CD4-positive, alpha-beta T cell treated with Interleukin-10 for 1 hour (primary cell): ENCODE data around the gene C12orf75.
A peak's percentile ranks its signal among the peaks of the same experiment; 100 is the strongest.
"Not testable (repeated sequence)": the region's sequence is repeated elsewhere in the genome, so short reads cannot be mapped to it uniquely, and the experiment has no call there.

Source experiments
- DNase-seq: peaks from one replicate; pipeline ENCODE4 v3.0.0-alpha.2; 2020

Gene C12orf75

DNA sequence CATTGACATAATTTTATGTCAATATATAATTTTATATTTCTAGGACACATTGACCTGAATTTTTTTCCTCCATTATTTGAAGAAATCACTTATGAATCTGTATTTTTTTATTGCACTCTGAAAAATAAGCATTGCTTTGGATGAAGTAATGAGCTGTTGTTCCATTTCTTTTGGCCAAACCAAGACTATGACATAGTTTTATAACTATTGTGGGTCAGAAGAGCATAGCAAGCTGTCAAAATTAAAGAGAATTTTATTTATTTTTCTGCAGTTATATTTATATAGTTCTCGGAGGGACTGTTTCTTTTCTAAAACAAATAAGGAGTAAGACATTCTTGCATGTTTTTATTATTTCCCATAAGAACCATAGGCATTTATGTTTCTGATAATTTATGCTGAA is 8.5 kb downstream of the C12orf75 start:
- no peak for DNase-seq

DNA sequence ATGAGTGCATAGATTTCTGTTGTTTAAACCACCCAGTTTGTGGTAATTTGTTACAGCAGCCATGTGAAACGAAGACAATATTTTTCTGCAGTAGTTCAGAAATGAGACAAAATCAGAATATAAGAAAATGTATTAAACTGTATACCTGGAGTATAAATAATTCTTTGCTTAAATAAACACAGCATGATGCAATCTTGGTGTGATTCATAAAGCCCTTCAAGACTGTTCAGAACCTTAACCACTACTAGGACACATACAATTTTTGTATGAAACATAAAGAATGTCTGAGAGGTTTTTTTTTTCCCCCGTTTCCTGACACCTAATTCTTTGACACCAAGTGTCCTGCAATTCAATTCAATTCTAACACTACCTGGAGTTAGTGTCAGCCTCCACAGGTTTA is 10.5 kb downstream of the C12orf75 start:
- DNase-seq: no peak

DNA sequence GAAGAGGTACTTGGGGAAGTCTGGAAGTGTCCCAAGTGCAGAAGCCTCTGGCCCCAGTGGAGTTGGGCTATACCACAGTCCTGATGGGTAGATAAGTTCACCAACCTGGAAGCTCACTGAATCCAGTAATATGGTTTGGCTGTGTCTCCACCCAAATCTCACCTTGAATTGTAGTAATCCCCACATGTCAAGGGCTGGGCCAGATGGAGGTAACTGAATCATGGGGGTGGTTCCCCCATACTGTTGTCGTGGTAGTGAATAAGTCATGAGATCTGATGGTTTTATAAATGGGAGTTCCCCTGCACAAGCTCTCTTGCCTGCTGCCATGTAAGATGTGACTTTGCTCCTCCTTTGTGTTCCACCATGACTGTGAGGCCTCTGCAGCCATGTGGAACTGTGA is 11.1 kb downstream of the C12orf75 start:
- not testable (repeated sequence) for DNase-seq

DNA sequence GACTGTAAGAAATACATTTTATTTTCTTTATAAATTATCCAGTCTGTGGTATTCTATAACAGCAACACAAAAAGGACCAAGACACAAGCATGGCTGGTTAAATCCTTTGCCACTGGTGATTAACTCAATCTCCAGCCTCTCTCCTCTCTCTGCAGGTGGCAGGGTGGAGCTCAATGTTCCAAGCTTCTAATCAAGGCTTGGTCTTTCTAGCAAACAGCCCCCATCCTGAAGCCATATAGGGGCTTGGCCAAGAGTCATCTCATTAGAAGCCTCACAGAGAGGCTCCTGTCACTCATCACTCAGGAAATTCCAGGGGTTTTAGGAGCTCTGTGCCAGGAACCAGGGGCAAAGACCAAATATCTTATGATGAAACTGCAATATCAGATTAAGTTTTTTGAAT is 12.0 kb downstream of the C12orf75 start:
- no peak for DNase-seq

DNA sequence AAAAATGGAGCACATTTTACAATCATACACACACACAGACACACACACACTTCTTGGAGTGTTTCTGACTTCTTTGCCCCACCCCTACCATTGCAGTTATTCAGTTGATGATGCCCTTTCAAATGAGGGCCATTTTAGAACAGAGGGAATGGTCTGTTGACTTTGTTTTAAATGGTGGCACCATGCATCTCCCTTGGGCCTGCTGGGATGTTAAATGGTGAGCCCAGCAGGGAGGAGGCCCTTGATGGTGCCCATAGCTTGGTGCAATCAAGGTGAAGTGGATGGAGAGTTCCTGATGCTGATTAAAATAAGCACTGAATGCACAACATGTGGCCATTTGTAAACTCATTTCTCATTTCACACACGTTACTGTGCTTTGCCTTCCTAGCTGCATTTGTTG is 13.3 kb downstream of the C12orf75 start:
- DNase-seq: no peak

DNA sequence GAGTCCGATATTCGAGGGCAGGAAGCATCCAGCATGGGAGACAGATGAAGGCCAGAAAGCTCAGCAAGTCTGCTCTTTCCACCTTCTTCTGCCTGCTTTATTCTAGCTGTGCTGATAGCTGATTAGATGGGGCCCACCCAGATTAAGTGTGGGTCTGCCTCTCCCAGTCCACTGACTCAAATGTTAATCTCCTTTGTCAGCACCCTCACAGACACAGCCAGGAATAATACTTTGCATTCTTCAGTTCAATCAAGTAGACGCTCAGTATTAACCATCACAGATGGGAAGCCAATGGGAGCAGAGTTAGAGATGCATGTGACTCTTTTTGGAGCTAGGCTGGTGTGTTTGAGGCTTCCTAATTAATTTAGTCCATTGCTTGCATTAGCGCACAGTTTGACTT is 17.0 kb downstream of the C12orf75 start:
- no peak for DNase-seq

DNA sequence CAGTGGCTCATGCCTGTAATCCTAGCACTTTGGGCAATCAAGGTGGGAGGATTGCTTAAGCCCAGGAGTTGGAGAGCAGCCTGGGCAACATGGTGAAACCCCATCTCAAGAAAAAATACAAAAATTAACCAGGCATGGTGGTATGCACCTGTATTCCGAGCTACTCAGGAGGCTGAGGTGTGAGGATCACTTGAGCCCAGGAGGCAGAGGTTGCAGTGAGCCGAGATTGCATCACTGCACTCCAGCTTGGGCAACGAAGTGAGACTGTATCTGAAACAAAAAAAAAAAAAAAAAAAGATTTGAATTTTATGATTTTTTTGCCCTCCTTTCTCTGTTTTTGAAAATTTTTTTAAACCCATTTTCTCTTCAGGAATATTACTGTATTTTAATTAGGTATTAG is 17.7 kb downstream of the C12orf75 start:
- DNase-seq: no peak

DNA sequence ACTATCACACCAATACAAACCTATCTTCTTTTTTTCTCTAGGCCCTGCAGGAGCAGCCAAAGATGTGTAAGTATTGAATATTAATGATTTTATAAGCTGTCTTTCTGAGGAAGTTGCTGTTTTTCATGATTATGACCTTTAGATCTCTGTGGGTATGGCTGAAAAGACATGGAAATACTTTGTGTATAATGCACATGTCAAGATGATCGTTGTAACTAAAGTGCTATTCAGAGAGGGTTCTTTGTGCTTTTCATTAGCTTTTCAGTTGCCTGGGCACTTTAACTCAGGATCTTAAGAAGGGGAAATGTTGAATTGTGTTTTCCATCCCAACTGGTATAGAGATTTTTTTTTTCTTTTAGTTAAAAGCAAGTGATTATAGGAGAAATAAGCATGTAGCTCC is 18.1 kb downstream of the C12orf75 start:
- no peak for DNase-seq

DNA sequence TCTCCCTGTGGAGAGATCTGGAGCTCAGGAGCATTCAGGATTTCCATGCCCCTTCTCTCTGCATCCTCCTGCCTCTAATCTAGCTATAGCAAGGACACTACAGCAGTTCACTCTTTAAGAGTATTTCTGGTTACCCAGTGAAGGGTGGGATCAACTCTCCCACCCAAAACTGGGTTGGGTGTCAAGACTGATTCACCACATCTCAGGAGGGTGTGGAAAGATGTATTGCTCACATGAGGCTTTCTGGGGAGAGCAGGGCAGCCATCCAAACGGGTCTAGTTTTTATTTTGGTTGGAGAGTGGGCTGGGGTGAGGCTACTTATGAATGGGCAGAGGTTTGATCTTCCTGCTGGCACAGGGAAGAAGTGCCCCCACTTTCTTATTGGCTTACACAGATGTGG is 18.6 kb downstream of the C12orf75 start:
- no peak for DNase-seq

DNA sequence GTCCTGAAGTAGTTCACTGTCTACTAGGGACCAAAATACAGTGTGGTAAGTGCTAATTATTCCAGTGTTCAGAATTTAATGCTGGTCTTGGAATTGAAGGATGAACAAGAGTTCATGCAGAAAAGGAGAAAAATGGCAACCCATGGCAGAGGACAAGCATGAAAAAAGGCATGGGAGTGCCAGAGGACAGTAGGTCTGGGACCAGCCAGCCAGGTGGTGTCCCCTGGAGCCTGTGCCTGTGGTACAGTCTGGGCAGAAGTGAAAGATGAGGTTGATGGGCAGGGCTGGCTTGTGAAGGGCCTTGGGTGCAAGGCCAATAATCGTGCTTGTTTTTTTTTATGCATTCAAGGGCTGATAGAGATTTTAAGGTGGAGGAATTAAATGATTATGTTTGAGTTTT is 21.0 kb downstream of the C12orf75 start:
- DNase-seq: no peak

DNA sequence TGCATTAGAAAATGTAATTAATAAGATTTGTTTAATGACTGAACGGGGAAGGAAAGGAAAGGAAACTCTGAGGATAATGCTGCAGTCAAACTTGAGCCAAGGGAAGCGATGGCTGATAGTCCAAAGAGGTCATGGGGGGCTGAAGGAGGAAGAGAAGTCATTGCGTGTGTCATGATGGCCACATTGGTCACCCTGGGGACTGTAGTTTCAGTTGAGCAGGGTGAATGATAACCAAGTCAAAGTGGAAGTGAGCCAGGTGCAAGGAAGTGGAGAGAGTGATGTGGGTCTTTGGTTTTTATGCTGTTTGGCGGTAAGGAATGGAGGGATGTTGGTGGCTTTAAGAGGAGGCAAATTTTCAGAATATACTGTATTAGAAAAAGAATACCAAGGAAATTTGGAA is 21.6 kb downstream of the C12orf75 start:
- DNase-seq: no peak

DNA sequence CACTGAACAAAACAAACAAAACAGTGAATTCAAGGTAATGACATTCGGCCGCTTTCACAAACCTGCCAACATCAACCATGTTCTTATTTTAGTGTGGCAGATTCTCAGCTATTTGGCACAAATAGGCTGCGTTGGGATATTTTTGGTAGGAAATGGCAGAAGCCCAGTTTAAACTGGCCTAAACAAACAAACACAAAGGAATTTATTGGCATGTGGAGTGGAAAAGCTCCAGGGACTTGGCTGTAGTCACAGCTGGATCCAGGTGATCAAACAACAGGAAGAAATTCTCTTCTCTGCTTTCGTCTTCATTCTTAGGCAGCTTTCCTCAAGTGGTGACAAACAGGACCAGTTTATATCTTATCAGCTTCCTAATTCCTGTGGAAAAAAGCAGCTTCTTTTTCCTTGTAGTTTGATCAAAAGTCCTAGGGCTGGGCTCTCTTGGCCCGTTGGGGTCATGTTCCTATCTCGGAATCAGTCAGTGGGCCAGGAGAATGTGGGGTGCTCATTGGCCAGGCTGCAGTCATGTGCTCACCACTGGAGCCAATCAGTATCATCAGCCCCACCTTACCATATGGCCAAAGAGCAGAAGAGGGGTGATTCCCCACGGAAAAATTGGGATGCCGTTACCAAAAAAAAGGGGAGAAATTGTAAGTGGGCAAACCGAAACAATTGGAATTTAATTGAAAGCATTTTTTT is 22.6 kb downstream of the C12orf75 start:
- no peak for DNase-seq

DNA sequence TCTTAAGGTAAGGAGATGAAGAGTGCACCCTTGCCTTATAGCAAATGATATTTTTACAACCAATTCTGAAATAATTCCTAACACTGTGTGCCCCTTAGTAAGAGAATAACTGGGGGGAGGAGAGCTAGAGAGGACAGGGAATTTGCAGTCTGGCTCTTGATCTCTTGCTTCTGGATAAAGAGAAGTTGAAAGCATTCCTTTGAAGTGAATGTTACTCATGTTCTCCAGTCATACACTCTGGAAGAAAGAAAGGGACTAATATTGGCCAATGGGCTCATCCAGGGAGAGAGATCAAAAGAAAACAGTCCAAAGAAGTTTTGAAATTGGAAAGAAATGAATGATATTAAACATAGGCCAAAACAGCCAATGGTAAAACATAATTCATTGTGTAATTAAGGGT is 25.3 kb downstream of the C12orf75 start:
- no peak for DNase-seq

DNA sequence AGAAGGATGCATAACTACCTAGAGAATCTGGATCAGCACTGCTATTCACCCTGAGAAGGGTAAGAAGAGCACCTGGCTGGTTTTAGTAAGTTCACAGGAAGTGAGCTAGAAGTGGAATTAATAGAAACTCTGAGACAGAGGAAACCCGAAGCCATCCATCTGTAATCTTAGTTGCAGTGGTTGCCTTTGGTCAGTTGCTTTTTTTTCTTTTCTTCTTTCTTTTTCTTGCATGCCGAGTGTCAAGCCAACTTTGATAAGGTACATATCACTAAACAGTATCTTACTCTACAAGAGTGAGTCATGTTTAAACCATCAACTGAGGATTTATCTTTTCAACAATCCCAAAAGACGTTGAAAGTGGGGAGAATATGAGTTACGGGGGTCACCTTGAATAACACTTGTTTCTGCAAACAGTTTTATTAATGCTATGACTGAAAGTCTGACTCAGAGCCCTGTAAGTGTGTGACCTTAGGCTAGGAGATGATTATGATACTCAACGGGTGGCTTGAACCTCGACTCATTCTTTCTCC is 26.7 kb downstream of the C12orf75 start:
- DNase-seq: no peak

DNA sequence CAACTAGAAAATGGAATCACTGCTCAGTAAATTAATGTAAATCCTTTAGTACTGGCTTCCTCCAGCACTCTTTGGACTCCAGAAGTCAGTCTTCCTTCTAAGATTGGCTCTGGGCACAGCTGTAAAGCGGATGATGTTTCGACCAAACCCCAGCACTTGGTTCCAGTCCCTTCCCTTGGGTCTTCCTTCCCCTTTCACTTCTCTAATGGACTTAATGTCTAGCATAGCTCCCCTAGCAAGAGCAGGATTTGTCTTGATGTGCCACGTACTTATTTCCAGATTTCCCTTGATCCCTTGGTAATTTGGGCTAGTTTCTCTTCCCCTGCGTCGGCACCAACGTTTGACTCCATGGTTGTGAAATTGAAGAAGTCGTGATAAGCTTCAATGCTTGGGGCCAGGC is 28.3 kb downstream of the C12orf75 start:
- no peak for DNase-seq

DNA sequence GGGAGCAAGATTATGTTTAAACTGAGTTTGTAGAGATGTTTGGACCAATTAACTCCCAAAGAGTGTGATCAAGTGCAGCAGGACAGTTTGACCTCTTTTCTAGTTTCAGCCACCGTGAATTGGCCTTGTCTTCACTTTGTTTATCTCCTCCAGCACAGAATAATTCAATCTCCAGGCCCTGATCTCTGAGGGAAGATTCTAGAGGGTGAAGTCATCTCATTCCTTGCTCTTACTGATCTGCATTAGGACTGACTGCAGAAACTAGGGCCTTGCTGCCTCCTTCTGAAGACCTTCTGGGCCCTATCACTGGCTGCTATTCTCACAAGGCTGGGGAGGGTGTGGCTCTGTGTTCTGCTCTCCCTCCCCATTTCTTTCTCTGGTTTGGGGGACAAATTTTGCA is 29.4 kb downstream of the C12orf75 start:
- DNase-seq: no peak

DNA sequence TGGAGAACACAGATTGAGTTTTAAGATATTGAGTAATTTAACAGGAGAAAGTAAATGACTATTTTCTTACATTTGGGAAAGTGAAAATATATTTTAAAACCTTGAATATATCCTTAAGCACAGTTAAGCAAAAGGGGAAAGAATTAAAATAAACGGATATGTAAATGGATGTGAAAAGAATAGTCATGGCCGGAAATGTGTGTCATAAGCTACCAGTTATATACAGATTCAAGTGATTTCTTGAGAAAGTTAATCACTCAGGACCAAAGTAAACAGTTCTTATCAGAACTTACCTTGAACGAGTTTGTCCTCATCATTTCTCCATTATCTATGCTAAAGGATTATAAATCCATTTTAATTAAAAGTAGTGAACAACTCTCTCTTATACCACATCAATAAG is 33.4 kb downstream of the C12orf75 start:
- no peak for DNase-seq

DNA sequence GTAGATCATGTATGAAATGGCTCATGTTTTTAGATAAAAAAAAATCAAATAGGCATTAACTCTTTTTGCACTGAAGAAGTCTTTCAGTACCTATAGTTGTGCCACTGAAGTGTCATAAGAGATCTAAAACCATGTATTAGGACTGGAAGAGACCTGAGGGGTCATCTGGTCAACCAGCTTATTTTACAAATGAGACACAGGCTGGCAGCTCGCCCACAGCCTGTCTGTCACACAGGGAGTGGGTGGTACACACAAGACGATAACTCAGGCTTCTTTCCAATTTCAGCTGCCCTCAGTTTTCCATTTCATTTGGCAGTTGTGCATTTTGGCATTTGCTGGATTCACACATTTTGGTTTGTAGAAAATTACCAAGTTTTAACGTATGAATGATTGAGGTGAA is 34.7 kb downstream of the C12orf75 start:
- no peak for DNase-seq

DNA sequence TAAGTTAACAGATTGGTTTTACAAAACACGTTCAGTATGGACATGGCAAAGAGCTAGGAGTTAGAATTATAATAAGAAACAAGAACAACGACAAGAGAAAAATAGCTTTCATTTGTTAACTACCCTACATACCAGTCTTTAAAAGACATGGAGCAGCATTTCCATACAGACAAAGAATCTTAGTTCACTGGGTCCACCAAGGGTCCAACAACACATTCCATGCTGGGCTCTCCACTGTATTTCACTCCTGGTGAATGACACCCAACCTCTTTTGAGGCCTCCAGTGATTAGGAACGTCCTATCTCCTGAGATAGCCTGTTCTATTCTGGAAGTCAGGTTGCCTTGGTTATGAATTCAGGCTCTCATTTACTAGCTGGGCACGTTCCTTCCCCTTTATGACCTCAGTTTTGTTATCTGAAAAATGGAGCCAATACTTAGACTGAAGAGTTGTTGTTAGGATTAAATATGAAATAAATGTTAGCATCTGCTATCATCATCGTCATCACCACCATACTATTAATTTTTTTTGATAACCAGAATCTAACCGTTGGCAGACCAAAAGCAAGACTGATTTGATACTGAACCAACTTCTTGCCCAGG is 37.7 kb downstream of the C12orf75 start:
- DNase-seq: no peak

DNA sequence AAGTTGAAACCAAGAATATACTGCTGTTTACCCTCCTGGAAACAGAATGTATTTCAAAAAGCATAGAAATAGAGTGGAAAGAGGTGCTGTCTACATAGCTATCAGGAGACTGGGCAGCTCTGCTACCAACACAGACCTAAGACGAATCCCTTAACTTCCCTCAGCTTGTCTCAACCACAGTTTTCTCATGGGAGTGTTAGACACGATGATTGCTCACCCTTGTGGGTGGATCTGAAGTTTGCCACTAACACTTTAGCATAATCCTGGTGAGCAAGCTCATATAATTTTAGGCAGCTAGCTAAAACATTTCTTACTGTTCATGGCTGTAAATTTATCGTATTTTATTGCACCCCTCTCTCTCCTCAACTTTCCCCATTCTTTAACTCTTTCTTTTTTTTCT is 38.5 kb downstream of the C12orf75 start:
- no peak for DNase-seq

DNA sequence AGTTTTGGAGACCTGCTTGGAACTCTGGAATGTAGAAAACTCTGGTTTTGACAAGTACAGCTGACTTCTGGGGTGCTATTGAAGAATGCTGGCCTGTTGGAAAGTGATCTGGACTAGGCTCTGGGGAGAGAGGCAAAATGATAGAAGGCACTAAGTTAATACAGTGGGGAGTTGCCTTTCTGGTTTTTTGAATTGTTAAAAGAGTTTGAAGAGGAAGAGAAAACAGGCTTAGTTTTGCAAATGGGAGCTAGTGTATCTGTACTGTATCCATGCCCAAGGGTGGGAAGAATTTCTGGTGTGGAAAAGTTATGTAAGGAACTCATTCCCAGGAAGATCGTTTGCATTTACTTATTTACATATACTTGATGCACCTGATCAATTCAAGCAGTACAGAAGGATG is 43.8 kb downstream of the C12orf75 start:
- DNase-seq: no peak

DNA sequence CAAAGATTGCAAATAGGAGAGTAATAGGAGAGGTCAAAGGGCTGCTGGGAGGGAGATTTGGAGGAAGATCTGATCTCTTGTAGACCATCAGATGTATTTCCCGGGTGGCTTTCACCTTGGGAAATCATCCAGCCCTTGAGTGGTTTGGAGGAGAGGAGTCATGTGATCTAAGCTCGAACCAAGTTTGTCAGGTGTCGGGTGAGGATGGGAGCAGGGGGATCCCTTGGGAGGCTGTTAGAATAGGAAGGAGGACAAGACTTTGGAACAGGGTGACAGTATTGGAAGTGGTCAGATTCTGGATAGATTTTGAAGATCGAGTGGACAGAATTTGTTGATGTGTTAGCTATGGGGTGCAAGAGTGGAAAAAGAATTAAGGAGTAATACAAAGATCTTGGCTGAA is 46.6 kb downstream of the C12orf75 start:
- no peak for DNase-seq

DNA sequence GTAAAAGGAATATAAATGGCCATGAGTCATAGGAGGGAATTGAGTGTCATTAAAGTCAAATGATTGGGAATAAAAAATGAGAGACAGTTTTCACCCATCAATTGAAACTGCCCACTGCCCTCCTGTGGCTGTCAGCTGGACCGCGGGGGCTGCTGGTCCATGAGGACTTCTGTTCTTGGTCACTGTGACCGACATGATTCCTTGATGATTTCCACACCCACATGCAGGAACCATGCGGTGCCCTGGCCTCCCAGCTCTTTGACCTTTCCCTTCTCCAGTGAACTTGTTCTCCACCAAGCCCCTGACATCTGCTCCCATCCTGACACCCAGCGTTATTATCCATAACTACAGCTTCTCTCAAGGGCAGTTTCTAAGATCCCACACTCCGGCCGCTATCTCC is 48.4 kb downstream of the C12orf75 start:
- DNase-seq: no peak

DNA sequence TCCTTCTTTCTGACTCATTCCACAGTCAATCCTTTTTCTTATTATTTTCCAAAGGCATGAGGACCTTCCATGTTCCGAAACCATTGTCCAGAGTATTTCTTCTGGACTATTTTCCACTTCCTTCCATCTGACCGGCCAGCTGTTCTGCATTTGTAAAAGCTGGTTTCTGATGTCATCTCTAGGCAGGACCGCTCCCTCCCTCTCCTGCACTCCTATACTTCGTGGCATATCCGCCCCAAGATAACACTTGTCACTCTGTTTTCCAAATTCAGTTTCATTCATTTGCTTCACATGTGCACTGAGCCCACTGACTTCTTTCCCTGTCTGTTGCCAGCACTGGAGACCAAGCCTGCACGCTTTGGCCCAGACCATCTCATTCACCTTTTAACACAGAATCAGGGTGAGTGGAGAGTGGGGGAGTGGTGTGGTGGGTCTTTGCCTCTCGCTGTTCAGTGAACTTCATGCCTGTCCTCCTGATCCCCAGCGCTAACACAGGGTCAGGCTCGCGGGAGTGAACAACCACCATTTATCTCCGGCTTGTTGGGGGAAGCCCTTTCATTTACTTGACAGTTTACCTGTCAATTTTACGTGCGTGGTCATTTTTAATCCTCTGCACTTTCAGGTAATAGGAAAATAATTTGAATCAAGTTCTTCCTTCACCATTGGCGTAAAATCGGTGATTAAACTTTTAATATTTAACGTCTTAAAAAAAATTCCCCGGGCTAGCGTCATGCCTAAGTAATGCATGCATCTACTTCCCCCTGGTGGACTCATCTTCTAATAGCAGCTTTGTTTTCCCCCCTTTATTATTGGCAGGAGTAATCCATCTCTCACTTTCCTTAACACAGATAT is 52.5 kb downstream of the C12orf75 start:
- DNase-seq: peak; percentile 64
